GM19468 (cell line): Measurements from ENCODE around the gene PAPPA.

Source experiments
- ATAC-seq: cut with Tn5 transposase; IDR thresholded peaks from one replicate; pipeline ENCODE4 v1.9.1; 2021; ENCODE audit warnings: mild to moderate bottlenecking, moderate library complexity, moderate number of reproducible peaks; ENCODE audit not compliant: unreplicated experiment; ENCODE audit errors: extremely low read depth

The PAPPA gene

GRCh38 chr9:116395699-116396037, 242.1 kb downstream of the PAPPA start:
- no peak for ATAC-seq

GRCh38 chr9:116403171-116403570, 249.6 kb downstream of the PAPPA start:
- no peak for ATAC-seq

GRCh38 chr9:116404228-116404627, 250.6 kb downstream of the PAPPA start:
- ATAC-seq = no peak

GRCh38 chr9:116405321-116405720, 251.7 kb downstream of the PAPPA start:
- no peak for ATAC-seq

- ATAC-seq = no peak
These were observed 252.9 kb downstream of the PAPPA start for GRCh38 chr9:116406469-116406868.

GRCh38 chr9:116409129-116409528, 255.5 kb downstream of the PAPPA start:
- ATAC-seq = no peak

- ATAC-seq = no peak
These were observed 256.0 kb downstream of the PAPPA start for GRCh38 chr9:116409638-116410037.

- ATAC-seq = no peak
These were observed 257.9 kb downstream of the PAPPA start for GRCh38 chr9:116411506-116411905.

GRCh38 chr9:116414374-116414773, 260.8 kb downstream of the PAPPA start:
- no peak for ATAC-seq

GRCh38 chr9:116416421-116416820, 262.8 kb downstream of the PAPPA start:
- no peak for ATAC-seq

GRCh38 chr9:116417464-116417863, 263.9 kb downstream of the PAPPA start:
- ATAC-seq = no peak

- ATAC-seq = no peak
These were observed 265.6 kb downstream of the PAPPA start for GRCh38 chr9:116419181-116419580.

- no peak for ATAC-seq
These were observed 267.5 kb downstream of the PAPPA start for GRCh38 chr9:116420993-116421538.

- no peak for ATAC-seq
These were observed 268.8 kb downstream of the PAPPA start for GRCh38 chr9:116422119-116422979.

- ATAC-seq = no peak
These were observed 269.6 kb downstream of the PAPPA start for GRCh38 chr9:116423149-116423548.

GRCh38 chr9:116425244-116425643, 271.7 kb downstream of the PAPPA start:
- ATAC-seq = no peak

GRCh38 chr9:116430849-116431248, 277.3 kb downstream of the PAPPA start:
- ATAC-seq = no peak

- no peak for ATAC-seq
These were observed 278.5 kb downstream of the PAPPA start for GRCh38 chr9:116432051-116432450.

- ATAC-seq = no peak
These were observed 280.7 kb downstream of the PAPPA start for GRCh38 chr9:116434314-116434713.

GRCh38 chr9:116435706-116436105, 282.1 kb downstream of the PAPPA start:
- ATAC-seq = no peak

- no peak for ATAC-seq
These were observed 282.5 kb downstream of the PAPPA start for GRCh38 chr9:116436121-116436520.
